ENCODE measurements around the gene LRRC36.

Gene LRRC36

GRCh38 chr16:67419931-67420330 lies 93.3 kb downstream of the LRRC36 start:
- TF ChIP-seq CTCF (conservative IDR thresholded peaks at IDR 0.05) = no peak
- no peak overlapping the region for H3K27ac ChIP-seq

GRCh38 chr16:67421030-67421429 lies 94.4 kb downstream of the LRRC36 start:
- no peak overlapping the region for H3K27ac ChIP-seq
- TF ChIP-seq CTCF (conservative IDR thresholded peaks at IDR 0.05) = no peak

- no peak for TF ChIP-seq CTCF (conservative IDR thresholded peaks at IDR 0.05)
- no peak overlapping the region for H3K27ac ChIP-seq
Observed at GRCh38 chr16:67423015-67423414, 96.4 kb downstream of the LRRC36 start.

GRCh38 chr16:67423611-67424260 lies 97.1 kb downstream of the LRRC36 start:
- no peak overlapping the region for H3K27ac ChIP-seq
- TF ChIP-seq CTCF (conservative IDR thresholded peaks at IDR 0.05) = no peak

- H3K27ac ChIP-seq = no peak overlapping the region
- TF ChIP-seq CTCF (conservative IDR thresholded peaks at IDR 0.05) = no peak
Observed at GRCh38 chr16:67424261-67424615, 97.6 kb downstream of the LRRC36 start.

GRCh38 chr16:67425061-67425460 lies 98.4 kb downstream of the LRRC36 start:
- no peak overlapping the region for H3K27ac ChIP-seq
- TF ChIP-seq CTCF (conservative IDR thresholded peaks at IDR 0.05) = no peak

- no peak for TF ChIP-seq CTCF (conservative IDR thresholded peaks at IDR 0.05)
- H3K27ac ChIP-seq = no peak overlapping the region
Observed at GRCh38 chr16:67425580-67425979, 99.0 kb downstream of the LRRC36 start.
